Right ventricle myocardium inferior (tissue), 1 donor: ENCODE measurements around the gene COPS7A. TPM values are rescaled to one million over a fixed set of nuclear protein-coding genes. Genes with fewer than 3 reads are reported as not detected.

Experiments
- ATAC-seq: fragments of 200-7000 bp; cut with Tn5 transposase; one replicate; pipeline ENCODE4 v1.9.1; 2020; ENCODE audit warnings: mild to moderate bottlenecking, moderate library complexity
- DNase-seq: peaks from one replicate; pipeline ENCODE4 v3.0.0; 2021; ENCODE audit errors: missing footprints
- intact Hi-C: fragments of 100-400 bp; cut with DNase I; formaldehyde crosslinking; loops from one replicate; pipeline ENCODE4 v1.11.0; 2022
- long read RNA-seq: library from polyadenylated mRNA; unstranded; transcript quantifications from one replicate; pipeline ENCODE4 v2.0.0, GENCODE V29; 2021
- total RNA-seq: library from RNA; stranded (reverse); fragmentation: NEBNext Ultra II Directional; extraction: Animal tissue kit (Norgen Biotek cat#: 25700); gene quantifications from one replicate; pipeline ENCODE4 v1.2.1, GENCODE V29; 2021
- donor health status: DM: no; HTN: yes; CAD: no; lungs with severe emphysema.

COPS7A gene, protein sequence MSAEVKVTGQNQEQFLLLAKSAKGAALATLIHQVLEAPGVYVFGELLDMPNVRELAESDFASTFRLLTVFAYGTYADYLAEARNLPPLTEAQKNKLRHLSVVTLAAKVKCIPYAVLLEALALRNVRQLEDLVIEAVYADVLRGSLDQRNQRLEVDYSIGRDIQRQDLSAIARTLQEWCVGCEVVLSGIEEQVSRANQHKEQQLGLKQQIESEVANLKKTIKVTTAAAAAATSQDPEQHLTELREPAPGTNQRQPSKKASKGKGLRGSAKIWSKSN
- 83.1 TPM for total RNA-seq
- long read RNA-seq, transcript COPS7A-201 (8 exons, 1,721 nt): minor isoform, 16 of 91 reads
- long read RNA-seq, transcript COPS7A-210 (8 exons, 1,832 nt): minor isoform, 9 of 91 reads
- long read RNA-seq, transcript COPS7A-215 (8 exons, 2,127 nt): major isoform, 55 of 91 reads
- long read RNA-seq, partial matches to known transcripts: 3 of 91 reads
- long read RNA-seq, other reads (novel, unspliced or antisense): 5 of 91 reads

DNA sequence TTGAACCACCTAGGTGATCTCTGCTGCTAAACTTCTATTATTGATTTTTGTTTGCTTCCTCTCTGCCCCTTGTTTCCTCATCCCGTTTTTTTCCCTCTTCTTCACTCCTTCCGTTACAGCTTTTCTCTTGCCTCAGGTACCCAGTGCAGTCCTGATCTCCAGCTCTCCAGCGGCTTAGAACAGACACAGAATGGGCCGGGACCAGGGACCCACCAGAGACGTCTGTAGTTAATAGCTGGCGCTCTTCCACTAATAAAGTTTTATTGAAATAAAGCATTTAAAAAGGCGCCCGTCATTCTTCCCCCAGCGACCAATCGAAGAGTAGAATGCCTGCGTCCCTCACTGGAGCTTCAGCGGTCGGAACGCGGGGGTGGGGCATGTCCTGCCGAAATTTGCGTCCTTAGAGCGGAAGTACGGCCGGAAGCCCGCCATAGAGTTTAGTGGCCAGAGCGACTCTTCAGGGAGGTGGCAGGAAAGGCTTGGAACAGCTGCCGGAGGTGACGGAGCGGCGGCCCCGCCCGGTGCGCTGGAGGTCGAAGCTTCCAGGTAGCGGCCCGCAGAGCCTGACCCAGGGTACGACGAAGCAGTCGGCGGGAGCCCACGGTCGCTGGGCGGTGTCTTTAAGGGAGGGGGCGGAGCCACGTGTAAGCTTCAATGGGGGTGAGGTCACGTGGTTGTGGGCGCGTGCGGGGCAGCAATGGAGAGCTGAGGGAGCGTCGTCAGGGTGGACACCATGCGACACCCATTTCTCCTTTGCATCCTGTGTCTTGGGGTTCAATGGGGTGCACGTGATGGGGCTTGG is at the start of gene COPS7A:
Gene COPS7A, plus strand, starts transcription at position 440 of the 802 bp plus-strand sequence. CDS start 611 bp downstream, outside the sequence.
- intact Hi-C loops: loop anchor here (2.0 to 10.0 kb wide), 2 partner anchors 35 to 59 kb away; partner anchors contain the start of genes ING4 and ZNF384

DNA sequence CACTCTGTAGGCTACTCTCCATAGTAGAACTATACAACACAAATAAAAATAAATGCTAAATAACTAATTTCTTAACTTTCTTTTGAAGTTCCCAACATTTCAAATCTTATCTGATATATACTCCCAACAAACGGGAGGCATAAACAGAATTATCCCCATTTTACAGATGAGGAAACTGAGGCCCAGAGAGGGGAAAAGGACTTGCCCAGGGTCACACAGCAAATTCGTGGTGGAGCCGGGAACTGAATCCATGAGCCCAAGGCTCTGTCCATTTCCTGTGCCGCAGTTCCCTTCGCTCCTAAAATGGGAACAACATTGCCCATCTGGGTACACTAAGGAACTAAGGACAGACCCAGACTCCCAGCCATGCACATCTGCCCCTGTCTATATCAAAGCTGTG is 46.9 kb upstream of the COPS7A start:
- DNase-seq (no peak), ATAC-seq (no peak)
- intact Hi-C loops: no loop called here

More for the DNA sequence above, at the start of gene COPS7A:
- peak; percentile 99 for DNase-seq
- peak; percentile 99 for ATAC-seq

DNA sequence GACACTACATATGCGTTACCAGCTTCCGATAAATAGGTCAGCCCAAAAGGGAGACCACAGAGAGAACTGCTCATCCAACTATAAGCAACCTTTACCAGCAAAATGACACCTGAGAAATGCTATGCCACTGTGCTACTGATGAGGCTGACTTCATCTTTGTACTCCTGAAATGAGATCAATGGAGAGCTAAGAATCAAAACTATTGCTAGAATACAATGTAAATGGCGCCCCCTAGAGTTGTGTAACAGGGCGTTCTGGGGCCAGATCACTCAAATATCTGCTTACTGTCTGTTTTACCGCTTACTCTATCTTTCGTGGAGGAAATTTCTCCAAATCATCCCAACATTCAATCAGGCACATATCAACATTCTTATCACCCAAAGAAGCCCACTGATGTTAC is 39.2 kb upstream of the COPS7A start:
- intact Hi-C loops: no loop called here
- no peak for DNase-seq
- ATAC-seq: no peak

DNA sequence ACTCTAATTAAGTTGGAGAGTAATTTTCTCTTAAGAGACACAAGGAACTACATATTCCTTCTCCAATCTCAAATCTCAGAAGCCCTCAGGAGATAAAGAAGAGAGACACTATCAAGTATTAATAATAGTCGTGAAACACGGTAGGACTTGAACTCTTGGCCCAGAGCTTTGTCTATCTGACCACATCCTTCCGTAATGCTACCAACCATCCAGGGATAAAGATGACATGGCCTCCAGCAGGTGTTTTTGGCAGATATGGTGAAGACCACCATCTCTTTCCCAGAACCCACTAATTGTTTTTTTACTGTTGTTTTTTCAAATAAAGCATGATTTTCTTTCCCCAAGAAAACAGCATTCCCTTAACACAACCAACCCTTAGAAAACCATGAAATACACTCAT is 38.0 kb upstream of the COPS7A start:
- intact Hi-C loops: no loop called here
- no peak for ATAC-seq

DNA sequence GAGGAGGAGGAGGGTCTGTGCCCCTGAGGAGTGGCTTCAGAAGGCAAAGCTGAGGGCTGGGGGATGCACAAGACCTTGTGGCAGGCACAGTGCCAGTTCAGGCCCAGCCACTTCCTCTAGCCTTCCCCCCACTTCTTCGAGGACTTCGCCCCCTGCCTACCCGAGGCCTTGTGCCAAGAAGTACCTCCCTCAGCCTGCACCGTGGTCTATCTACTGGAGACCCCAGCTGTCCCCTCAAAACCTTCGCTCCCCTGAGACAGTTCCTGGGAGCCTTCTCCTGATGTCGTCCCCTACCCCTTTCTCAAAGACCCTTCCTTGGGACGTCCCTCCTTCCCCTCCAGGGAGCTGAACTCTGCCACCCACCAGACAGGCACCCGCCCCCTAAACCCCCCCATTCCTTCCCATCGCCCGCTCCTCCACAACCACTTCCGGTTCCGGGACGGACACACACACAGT is 35.3 kb upstream of the COPS7A start:
- intact Hi-C loops: loop anchor here (2.0 kb wide), 2 partner anchors 36 to 74 kb away; partner anchors contain the start of gene COPS7A
- DNase-seq: no peak
- ATAC-seq: no peak

More for the DNA sequence above, 38.0 kb upstream of the COPS7A start:
- DNase-seq: no peak

DNA sequence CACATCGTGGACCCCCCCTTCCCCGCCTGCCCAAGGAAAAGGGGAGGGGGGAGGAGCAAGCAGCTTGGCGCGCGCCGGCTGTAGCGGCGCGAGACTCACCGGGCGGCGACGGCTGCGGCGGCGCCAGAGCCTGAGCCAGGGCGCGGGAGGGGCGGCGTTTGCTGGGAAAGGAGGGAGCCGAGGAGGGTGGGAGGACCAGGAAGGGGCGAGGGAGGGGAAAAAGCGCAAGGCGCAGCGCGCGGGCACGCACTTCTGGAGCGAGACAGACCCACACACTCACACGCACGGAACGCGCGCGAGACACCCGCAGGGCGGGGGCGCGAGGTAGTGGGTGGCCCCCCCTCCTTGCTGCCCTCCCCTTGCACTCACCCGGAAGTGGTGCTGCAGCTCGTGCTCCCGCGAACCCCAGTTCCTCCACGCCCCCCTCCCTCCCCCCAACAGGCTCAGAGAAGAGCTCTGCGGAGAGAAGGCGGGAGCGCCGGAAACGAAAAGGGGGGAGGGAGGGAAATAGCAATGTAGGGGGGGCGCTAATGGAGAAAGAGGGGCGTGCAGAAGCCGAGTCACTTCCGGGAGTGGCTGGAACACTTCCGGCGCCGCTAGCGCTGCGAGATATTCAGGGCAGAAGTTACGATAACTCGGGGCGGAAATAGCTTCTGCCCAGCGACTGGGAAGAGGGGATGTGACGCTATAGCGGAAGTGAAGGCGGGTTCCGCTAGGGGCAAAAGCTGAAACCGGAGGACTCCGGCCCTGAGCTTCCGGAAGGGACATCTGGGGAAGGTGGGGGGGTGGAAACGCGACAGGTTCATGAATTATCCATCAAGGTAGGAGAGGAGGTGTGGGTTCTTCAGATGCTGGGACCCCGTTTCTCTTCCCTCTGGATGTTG is 34.6 kb upstream of the COPS7A start, which contains the start of gene ZNF384:
Gene ZNF384, minus strand, starts transcription at position 377 of the 884 bp plus-strand sequence. CDS start 9,855 bp downstream, outside the sequence.
- DNase-seq (peak; percentile 97), ATAC-seq (peak; percentile 94)
- intact Hi-C loops: loop anchor here (1.0 to 2.0 kb wide), 4 partner anchors 26 to 74 kb away; partner anchors contain the start of genes COPS7A, ING4 and MLF2

DNA sequence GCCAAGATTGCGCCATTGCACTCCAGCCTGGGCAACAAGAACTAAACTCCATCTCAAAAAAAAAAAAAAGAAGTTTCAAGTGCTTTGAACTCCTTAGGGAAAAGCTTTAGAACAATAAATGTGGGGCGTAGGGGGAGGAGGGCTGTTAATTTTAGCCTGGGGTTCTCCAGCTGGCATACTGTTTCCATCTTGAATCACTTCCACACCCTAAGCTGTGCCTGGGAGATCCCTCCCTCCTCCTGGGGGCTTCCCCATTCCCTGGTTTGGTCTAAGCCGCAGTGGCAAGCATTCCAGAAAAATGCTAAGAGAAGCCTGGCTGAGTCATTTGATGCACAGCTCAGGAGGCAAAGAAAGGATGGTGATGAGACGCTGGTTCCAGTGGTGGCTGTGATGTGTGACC is 32.4 kb upstream of the COPS7A start:
- ATAC-seq (no peak), DNase-seq (no peak)
- intact Hi-C loops: no loop called here

DNA sequence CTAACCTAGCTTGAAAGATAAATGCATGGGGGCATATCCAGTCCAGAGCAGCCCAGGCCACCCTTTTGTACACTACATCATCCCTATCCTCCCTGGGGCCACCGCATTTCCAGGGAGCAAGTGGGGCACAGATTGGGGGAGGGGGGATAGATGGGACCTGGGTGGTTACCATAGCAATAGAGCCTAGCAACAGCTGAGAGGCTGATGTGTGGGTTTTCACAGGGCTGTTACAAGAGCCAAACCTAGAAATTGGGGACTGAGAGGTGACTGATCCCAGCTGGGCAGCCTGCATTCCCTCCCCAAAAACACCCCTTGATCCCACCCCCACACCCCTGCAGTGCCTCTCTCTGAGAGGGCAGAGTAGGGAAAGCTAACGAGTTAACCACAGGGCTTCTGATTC is 31.0 kb upstream of the COPS7A start:
- ATAC-seq (no peak), DNase-seq (no peak)
- intact Hi-C loops: no loop called here

DNA sequence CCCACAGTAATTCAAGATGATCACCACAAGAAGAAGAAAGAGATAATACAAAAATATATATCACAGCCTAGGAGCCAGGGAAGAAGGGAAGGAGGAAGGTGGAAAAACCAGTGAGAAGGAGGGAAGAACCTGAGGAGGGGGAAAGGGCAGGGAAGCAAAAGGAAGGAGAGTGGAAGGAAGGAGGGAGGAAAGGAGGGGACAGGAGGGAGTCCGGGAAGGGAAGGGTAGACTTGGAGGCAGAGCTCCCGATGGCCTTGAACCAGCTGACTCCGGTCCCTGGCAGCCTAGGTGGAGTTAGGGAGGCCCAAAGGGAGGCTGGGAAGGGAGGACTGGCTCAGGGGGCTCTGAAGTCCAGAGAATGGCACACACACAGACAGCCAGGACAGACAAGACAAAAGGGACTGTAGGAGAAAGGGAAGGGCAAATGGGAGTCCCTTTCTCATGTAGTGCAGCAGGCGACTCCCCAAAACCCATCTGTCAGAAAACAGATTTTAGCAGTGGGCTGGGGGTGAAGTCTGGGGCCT is 30.0 kb upstream of the COPS7A start:
- no peak for DNase-seq
- ATAC-seq: no peak
- intact Hi-C loops: no loop called here

DNA sequence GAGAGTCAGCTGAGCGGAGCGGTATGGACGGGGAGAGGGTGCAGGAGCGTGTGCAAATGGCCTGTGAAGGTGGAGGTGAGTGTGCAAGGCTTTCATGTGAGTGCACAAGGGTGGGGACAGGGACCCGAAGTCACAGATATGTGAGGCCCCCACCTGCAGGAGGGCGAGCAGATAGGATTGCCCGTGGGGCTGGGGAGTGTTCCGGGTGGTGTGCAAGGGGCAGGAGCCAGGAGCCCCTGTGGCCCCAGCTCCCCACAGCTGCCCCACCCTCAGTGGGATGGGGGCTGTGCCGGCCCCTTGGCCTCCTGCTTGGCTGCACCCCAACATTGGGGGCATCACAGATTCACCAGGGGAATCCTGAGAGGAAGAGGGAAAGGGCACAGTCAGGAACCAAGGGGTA is 29.1 kb upstream of the COPS7A start:
- intact Hi-C loops: no loop called here
- no peak for DNase-seq
- ATAC-seq: no peak

DNA sequence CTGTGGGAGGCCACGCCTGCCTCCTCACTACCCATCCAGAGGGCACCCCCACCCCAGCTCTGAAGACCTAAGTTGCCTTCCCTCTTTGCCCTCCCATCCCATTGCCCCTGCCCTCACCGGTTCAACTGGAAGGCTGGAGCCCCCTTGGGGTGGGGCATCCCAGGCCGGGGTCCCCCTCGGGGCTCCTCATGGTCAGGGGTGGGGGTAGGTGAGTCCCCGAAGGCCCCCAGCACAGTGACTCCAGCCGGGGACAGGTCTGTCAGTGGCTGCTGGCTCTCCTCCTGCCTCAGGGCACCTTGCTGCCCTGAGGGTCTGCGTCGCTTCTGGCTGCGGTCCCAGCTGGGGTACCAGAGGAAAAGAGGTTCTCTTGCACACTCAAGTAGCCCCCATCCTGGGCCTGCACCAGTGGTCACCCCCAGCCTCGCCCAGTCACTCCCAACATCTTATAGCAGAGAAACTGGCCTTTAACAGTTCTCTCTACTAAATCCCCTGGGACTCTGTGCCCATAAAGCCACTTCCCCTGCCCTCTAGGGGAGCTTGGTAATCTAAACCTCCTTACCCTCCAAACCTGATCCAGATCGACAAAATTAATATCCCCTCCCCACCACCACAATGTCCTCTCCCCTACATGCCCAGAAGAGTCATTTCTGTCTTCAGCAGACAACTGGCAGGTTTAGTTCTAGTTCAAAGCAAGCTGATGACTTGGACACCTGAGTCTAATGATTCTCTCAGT is 28.4 kb upstream of the COPS7A start:
- DNase-seq (no peak), ATAC-seq (no peak)
- intact Hi-C loops: no loop called here

DNA sequence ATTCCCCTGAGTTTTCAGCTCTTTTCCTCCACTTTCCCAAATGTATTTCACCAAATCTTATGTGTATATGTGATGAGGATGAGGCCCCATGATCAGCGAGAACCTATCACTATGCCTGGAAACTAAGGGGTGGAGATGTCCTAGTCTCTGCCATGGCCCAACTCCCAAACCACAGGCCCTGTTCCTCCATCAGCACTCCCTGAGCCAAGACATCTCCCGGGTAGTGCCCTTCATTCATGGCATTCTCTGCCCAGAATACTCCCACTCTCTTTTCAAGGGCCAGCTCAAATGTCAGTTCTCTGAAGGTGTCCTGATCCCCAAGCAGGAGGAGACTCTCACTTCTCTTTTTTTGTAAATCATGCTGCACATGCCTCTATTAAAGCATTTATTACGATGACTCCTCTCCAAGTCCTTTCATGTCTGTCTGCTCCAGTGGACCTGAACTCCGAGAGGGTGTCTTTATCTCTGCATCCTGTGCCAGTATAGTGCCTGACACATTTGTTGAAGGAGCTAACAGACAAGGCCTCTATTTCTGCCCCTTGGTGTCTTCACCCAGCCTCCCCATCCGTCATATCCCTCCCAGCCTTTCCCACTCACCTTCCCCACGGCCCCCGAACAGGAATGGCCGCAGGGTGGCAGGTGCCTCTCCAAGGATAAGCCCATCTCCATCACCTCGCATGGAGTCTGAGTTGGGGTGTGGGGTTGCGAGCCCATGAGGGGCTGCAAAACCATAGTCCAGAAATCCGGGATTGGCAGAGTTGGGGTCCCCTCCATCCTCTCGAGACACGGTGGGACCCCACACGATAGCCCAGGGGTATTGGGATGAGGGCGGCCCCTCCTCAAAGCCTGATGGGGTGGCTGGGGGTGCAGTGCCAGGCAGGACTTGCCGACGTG is 26.9 kb upstream of the COPS7A start:
- DNase-seq (no peak), ATAC-seq (no peak)
- intact Hi-C loops: no loop called here

DNA sequence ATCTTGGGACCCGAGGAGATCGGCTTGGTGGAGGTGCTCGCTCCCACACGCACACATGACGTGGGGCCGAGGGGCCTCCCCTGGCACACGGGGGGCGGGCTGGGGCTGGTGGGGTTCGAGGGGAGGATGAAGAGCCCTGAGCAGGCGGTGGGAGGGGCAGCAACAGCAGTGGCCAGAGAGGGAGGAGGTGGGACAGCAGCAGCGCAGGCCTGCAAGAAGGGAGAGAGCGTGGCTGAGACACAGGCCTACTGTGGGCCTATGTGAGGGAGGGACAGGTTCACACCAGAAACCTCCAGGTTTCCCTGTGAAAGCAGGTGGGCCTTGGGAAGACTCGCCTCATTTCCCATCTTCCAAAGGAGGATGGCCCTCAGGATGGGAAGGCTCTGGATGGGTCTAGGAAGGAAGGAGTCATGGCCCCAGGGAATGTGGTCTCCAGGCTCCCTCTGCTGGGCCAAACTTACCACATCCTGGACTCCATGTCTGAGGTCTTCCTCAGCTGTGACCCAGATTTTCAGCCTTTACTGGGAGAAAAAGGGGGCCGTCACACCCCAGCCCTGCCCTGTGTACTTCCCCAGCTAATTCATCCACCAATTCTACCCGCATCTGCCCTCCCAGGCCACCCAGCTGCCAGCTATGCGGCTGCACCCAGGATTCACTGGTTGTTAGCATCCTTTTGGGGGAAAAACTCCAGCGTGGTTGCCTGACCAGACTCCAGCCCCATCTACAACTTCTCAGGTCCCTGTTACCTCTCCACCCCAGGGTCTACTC is 26.1 kb upstream of the COPS7A start:
- no peak for DNase-seq
- ATAC-seq: no peak
- intact Hi-C loops: no loop called here

DNA sequence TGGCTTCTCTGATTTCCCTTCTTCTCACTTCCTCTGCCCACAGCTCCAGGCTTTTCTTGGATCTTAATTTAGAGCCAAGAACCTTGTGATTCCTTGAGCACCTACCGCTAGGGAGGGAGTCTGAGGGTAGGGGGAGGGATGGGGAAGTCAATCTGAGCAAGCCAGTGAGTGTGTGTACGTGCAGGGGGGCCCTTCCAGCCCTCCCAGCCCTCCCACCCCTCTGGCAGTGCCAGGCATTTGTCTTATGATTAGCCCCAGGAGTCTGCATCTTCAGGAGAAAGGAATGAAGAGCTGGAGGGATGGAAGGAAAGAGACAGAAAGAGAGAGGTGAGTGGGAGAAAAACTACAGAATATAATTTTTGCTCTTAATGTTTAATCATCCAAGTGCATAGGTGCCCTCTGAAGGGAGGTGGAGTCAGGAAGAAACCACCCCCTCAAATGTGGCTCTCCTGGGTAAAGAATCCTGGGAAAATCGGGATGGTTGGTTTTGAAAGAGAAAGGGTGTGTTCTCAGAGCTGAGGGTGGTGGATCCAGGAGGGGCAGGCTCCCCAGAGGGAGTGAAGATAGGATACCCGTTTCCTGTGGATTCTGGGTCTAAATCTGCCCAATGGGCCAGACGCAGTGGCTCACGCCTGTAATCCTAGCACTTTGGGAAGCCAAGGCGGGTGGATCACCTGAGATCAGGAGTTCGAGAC is 25.3 kb upstream of the COPS7A start:
- intact Hi-C loops: no loop called here
- ATAC-seq: no peak
- DNase-seq: no peak

DNA sequence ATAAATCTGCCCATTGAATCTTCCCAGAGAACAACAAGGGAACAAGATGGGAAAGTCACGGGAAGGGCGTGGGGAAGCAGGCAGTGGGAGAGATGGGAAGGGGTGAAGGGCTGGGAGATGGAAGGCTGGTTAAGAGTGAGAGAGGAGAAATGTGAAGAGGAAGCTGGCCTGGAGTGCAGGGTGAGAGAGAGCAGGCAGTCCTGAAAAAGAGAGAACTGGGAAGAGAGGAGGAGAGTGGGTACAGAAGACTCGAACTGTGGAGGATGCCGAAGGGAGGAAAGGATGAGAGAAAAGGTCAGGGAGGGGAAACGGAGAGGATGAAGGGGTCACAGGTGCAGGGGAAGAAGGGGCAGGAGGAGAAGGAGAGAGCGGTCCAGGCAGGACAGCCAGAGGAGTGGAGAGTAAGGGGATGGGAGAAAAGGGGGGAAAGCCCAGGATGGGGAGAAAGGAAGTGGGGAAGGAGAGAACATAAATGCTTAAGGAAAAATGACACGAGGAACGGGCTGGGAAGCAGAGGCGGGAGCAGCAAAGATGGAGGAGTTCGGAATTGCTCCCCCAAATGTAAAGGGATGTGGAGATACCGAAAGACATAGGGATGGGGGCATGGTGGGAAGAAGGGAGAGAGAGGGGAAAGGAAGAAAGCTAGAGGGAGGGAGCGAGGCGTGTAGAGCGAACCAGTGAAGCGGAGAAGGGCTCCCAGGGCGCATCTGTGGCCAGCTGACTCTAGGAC is 24.4 kb upstream of the COPS7A start:
- DNase-seq (no peak), ATAC-seq (no peak)
- intact Hi-C loops: no loop called here
